SK-N-MC (cell line): ENCODE results near the gene CEP192.

Experiments used
- EZH2 ChIP-seq: fragments of 200-600 bp; sonication (generic); IDR thresholded peaks from one replicate; pipeline ENCODE4 v1.6.1; 2017; ENCODE audit warnings: antibody characterized with exemption
- POLR2AphosphoS5 ChIP-seq: IDR thresholded peaks from 2 replicates; pipeline ENCODE4 v1.6.1; 2012; ENCODE audit warnings: mild to moderate bottlenecking, low read depth, low read length, borderline replicate concordance

DNA sequence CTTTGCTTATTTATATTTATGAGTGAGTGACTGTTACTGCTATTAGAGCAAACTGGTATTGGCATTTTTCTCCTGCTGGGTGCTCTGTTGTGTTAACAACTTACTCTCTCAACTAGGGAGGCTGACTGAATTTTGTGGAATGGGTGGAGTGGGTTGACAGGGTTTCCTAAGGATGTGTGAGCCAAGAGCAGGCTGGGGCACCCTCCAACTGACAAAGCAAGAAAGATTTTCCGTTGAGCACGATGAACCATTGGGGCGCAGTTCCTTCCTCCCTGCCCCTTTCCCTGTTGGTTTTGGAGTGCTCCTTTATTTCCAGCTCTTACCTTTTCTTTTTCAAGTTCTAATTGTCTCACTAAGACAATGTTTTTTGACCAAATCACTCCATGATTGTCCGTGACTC, 23.0 kb upstream of the CEP192 start:
- TF ChIP-seq EZH2 (no peak), POLR2AphosphoS5 (no peak)
